LNCAP (cell line): ENCODE measurements around the gene TMEM248.
A peak's percentile ranks its signal among the peaks of the same experiment; 100 is the strongest.
"Not testable (repeated sequence)": the region's sequence is repeated elsewhere in the genome, so short reads cannot be mapped to it uniquely, and the experiment has no call there.

ENCODE experiments used
- TF ChIP-seq, protein P1 (sequence below): fragments of 450-650 bp; IDR thresholded peaks from 2 replicates; pipeline ENCODE4 v1.5.1; 2017; ENCODE audit warnings: mild to moderate bottlenecking

TMEM248 gene

GRCh38 chr7:66967029-66967428 lies 46.0 kb downstream of the TMEM248 start:
- TF ChIP-seq, protein P1, sequence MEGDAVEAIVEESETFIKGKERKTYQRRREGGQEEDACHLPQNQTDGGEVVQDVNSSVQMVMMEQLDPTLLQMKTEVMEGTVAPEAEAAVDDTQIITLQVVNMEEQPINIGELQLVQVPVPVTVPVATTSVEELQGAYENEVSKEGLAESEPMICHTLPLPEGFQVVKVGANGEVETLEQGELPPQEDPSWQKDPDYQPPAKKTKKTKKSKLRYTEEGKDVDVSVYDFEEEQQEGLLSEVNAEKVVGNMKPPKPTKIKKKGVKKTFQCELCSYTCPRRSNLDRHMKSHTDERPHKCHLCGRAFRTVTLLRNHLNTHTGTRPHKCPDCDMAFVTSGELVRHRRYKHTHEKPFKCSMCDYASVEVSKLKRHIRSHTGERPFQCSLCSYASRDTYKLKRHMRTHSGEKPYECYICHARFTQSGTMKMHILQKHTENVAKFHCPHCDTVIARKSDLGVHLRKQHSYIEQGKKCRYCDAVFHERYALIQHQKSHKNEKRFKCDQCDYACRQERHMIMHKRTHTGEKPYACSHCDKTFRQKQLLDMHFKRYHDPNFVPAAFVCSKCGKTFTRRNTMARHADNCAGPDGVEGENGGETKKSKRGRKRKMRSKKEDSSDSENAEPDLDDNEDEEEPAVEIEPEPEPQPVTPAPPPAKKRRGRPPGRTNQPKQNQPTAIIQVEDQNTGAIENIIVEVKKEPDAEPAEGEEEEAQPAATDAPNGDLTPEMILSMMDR, result no peak

GRCh38 chr7:66970310-66970709 lies 49.3 kb downstream of the TMEM248 start:
- TF ChIP-seq, protein P1, result no peak

DNA sequence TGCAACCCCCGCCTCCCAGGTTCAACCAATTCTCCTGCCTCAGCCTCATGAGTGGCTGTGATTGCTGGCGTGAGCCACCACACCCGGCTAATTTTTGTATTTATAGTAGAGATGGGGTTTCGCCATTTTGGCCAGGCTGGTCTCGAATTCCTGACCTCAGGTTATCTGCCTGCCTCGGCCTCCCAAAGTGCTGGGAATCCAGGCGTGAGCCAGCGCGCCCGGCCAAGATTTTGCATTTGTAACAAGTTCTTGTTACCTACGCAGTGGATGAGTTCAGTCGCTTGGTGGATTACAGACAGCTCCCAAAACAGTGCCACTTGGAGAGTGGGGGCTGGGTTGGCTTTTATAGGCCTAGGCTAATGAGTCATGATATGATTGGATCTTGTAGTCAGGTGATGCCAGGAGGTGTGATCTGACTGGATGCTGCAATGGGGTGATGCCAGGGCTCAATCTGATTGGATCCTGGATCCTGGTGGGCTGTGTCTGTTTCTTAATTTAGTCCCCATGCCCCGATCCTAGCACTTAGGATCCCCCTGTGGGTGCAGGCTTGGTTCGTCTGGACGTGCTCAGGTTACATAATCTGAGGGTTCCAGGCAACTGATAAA lies 54.1 kb downstream of the TMEM248 start:
- TF ChIP-seq, protein P1, result no peak

DNA sequence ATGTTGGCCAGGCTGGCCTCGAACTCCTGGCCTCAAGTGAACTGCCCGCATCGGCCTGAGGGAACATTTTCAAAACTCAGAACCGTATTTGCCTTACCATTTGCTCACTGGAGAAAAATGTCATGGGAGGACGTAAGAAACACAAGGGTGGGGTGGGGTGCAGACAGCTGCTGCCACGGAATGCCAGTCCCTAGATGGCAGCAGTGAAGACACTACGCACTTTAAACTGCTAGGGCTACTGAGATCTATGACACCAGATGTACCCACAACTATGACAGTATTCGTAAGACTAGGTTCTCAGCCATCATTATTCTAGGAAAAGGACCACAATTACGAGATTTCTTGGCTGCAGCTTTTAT lies 73.6 kb downstream of the TMEM248 start:
- TF ChIP-seq, protein P1, result peak; percentile 57

GRCh38 chr7:66995050-66995776 lies 74.2 kb downstream of the TMEM248 start, which contains the start of gene SBDS:
TSS of gene SBDS (minus strand) at chr7:66995586. CDS start at chr7:66995417, 169 bp downstream.
- TF ChIP-seq, protein P1, result not testable (repeated sequence)

GRCh38 chr7:66996444-66997191 lies 75.6 kb downstream of the TMEM248 start, which contains the start of gene TYW1:
TSS of gene TYW1 (plus strand) at chr7:66996833. CDS start at chr7:66996979, 146 bp downstream.
- TF ChIP-seq, protein P1, result not testable (repeated sequence)

DNA sequence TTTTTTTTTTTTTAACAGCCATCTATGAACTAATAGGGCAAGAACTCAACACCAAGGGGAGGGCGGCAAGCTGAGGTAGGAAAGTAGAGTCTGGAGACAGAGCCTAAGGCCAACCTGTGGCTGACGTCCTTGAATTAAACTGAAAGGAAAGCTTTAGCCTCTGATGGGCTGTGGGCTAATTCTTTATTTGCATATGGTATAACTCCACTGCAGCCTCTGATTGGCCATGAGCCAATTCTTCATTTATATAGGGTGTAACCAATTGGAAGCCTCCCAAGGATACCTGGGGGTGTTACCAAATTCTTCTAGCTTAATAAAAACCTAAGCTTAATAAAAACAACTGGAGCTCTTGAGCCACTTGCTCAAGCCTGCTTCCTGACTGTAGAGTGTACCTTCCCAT lies 85.9 kb downstream of the TMEM248 start:
- TF ChIP-seq, protein P1, result no peak
